NCI-H774 (cell line): ENCODE data around the gene CEBPG.

Source experiments
- DNase-seq: peaks from one replicate; lab custom pipeline; 2025; lab: John Stamatoyannopoulos, UW

CEBPG gene

DNA sequence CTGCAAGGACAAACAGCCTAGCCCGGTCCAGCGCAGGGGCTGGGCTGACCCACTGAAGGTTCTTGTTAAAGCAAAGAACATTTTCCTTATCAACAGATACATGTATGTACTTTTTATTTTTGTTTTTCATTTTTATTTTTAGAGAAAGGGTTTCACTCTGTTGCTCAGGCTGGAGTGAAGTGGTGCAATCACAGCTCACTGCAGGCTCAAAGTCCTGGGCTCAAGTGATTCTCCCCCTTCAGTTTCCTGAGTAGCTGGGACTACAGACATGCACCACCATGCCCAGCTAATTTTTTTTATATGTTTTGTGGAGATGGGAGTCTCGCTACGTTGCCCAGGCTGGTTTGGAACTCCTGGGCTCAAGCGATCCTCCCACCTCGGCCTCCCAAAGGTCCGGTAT lies 47.9 kb downstream of the CEBPG start:
- DNase-seq: no peak

- DNase-seq: no peak
These were observed 49.1 kb downstream of the CEBPG start for GRCh38 chr19:33422369-33423180.

GRCh38 chr19:33424181-33424580 lies 50.7 kb downstream of the CEBPG start:
- no peak for DNase-seq

DNA sequence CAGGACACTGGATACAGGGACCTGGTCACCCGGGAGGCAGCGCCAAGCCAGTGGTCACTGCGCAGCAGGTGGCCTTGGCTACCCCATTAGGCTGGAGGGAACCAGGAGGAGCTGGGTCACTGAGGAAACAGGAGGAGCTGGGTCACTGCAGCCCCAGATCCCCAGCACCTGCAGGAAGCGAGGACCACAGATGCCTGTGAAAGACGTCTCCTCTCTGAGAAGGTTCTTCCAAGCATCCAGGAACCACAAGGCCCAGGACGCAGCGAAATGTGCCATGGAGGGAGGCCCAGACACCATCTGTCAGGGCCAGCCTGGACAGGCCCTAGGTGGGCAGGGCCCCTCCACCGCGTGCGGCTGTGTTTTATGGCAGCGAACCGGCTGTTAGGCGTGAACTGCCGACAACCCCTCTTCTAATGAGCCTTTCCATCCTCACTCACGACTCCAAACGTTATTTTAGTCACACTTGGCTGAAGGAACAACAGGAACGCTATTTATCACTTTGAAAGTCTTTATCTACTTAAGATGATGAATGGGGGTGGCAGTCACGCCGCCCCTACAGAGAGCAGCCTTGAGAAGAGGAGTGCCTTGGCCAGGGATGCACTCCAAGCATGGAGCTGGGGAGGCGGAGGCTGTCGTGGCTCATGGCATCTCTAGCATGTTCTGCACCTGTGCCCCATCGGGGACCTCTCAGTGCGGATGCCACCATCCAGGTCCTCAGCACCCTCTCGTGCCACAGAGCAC lies 53.3 kb downstream of the CEBPG start:
- no peak for DNase-seq

GRCh38 chr19:33427801-33428626 lies 54.5 kb downstream of the CEBPG start:
- DNase-seq: no peak

DNA sequence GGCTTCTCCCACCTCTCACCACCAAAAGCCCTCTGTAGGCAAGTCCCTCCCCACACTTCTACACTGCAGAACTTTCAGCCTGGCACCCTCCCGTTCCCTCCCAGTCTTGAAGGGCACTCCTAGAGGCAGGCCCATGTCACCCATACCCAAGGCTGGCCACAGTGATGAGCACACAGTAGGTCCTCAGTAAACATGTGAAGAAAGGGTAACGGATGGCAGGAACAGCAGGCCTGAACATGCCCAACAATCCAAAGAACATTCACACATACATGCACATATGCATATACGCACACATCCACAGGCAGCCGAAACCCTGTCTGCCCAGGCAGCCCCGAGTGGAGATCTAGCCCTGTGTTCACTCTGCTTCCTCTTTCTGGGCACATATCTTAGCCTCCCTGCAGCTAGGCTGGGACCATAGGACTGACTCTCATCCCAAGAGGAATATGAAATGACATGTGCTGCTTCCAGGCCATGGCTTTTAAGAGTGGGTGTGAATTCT lies 55.2 kb downstream of the CEBPG start:
- no peak for DNase-seq

DNA sequence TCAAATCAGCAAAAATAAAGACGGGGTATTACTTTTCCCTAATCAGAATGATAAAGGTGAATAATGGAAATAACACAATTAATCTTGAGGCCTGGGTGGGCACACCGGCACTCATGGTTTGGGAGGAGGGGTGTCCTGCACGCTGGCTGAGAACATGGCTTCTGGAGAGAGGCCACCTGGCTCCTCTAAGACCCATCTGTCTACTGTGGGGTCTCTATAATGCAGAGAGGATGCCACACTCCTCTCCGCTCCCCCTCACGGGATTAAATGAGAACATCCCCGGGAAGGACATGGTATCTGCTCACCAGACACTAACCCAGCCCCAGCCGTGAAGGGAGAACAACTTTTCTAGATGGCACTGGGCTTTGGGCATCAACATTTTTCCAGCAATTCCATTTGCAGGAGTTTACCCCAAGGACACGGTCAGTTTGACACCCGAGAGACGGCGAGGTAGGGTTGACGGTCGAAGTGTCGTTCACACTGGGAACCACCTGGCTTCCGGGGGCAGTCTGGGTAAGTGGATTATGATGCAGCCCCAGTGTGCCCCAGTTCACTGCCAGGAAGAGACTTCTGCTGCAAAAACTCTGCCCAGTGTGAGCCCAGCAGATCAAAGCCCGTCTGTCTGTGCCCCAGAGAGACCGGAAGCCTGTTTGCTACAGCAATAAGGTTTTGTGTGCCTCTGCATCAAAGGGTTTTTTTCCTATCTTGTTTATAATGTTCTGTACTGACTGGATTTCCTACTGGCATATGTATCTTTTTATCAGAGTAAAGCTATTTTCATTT lies 56.6 kb downstream of the CEBPG start:
- DNase-seq: no peak

GRCh38 chr19:33430674-33431277 lies 57.3 kb downstream of the CEBPG start:
- peak; percentile 46 for DNase-seq

DNA sequence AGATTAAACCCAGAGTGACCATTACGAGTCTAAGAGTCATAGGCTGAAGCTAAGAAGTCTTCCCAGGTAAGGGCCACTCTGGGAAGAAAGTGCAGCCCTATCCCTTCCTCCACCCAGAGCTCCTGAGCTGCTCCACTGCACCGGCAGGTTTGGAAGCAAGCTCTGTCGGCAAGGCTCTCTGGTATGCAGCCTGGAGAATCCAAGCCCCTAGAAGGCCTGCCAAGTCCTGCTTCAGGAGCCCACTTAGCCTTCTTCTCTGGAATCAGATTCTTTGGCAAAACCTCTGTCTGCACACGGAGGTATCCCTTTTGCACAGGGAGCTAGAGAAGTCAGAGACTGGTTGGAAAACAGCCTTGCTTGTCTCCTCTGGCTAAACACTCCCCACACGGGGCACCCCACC lies 58.5 kb downstream of the CEBPG start:
- no peak for DNase-seq
